HL-60 (cell line): ENCODE results near the gene QPCT.

ENCODE experiments used
- DNase-seq, 2 experiments: peaks; one replicate each; pipeline ENCODE4 v3.0.0-alpha.2; 2010 to 2020; ENCODE audit warnings: low read depth in 1 of 2, low spot score in 1 of 2
- H3K27ac ChIP-seq: fragments of 250-450 bp; sonication (Bioruptor Pico); replicated peaks from 2 replicates; pipeline ENCODE4 v1.5.1; 2020; ENCODE audit warnings: mild to moderate bottlenecking, moderate library complexity
- H3K27me3 ChIP-seq: fragments of 250-450 bp; sonication (Bioruptor Pico); 2 replicates; pipeline ENCODE4 v1.5.1; 2021; ENCODE audit warnings: mild to moderate bottlenecking, moderate library complexity; ENCODE audit not compliant: insufficient read depth, poor library complexity, severe bottlenecking
- H3K4me3 ChIP-seq: replicated peaks from 2 replicates; pipeline ENCODE4 v1.5.1; 2011; ENCODE audit warnings: mild to moderate bottlenecking, control low read depth, low read length; ENCODE audit not compliant: insufficient read depth
- GABPA ChIP-seq: IDR thresholded peaks from 2 replicates; pipeline ENCODE4 v1.6.1; 2012; ENCODE audit warnings: low read depth
- POLR2AphosphoS5 ChIP-seq: IDR thresholded peaks from 2 replicates; pipeline ENCODE4 v1.6.1; 2012; ENCODE audit warnings: low read depth
- REST ChIP-seq: IDR thresholded peaks from 2 replicates; pipeline ENCODE4 v1.6.1; 2012; ENCODE audit warnings: low read depth; ENCODE audit not compliant: insufficient replicate concordance
- SPI1 ChIP-seq: IDR thresholded peaks from 2 replicates; pipeline ENCODE4 v1.6.1; 2012; ENCODE audit warnings: low read depth, mild to moderate bottlenecking, borderline replicate concordance
- TF ChIP-seq, protein P1 (sequence below): IDR thresholded peaks from one replicate; pipeline ENCODE4 v1.5.1; 2011; ENCODE audit warnings: low read length, control low read depth, inconsistent platforms; ENCODE audit not compliant: insufficient read depth

QPCT gene

GRCh38 chr2:37316181-37316580 lies 28.2 kb upstream of the QPCT start:
- Histone ChIP-seq H3K4me3 (no peak overlapping the region), H3K27me3 (no peaks in the 10 kb centered on the region), H3K27ac (no peak overlapping the region)
- TF ChIP-seq POLR2AphosphoS5: no peak
- TF ChIP-seq, protein P1, sequence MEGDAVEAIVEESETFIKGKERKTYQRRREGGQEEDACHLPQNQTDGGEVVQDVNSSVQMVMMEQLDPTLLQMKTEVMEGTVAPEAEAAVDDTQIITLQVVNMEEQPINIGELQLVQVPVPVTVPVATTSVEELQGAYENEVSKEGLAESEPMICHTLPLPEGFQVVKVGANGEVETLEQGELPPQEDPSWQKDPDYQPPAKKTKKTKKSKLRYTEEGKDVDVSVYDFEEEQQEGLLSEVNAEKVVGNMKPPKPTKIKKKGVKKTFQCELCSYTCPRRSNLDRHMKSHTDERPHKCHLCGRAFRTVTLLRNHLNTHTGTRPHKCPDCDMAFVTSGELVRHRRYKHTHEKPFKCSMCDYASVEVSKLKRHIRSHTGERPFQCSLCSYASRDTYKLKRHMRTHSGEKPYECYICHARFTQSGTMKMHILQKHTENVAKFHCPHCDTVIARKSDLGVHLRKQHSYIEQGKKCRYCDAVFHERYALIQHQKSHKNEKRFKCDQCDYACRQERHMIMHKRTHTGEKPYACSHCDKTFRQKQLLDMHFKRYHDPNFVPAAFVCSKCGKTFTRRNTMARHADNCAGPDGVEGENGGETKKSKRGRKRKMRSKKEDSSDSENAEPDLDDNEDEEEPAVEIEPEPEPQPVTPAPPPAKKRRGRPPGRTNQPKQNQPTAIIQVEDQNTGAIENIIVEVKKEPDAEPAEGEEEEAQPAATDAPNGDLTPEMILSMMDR: no peak
- no peak for TF ChIP-seq REST
- TF ChIP-seq GABPA: no peak
- no peak for TF ChIP-seq SPI1
- DNase-seq: no peak

- H3K27ac ChIP-seq: no peak overlapping the region
These were observed 26.7 kb upstream of the QPCT start for GRCh38 chr2:37317746-37318145.

GRCh38 chr2:37318401-37318800 lies 26.0 kb upstream of the QPCT start:
- H3K27ac ChIP-seq: no peak overlapping the region
- H3K27me3 ChIP-seq: no peaks in the 10 kb centered on the region
- H3K4me3 ChIP-seq: no peak overlapping the region
- TF ChIP-seq POLR2AphosphoS5 (no peak), GABPA (no peak), SPI1 (no peak), REST (no peak)
- TF ChIP-seq, protein P1: no peak
- DNase-seq: peak in 1 of 2 experiments; percentile 8

More at GRCh38 chr2:37317746-37318145, 26.7 kb upstream of the QPCT start:
- Histone ChIP-seq H3K4me3 (no peak overlapping the region), H3K27me3 (no peaks in the 10 kb centered on the region)
- TF ChIP-seq, protein P1: no peak
- TF ChIP-seq GABPA: no peak
- no peak for TF ChIP-seq SPI1
- TF ChIP-seq POLR2AphosphoS5: no peak
- no peak for TF ChIP-seq REST
- DNase-seq: no peak
